Endometrium (tissue), 2 donors: ENCODE measurements around the gene OBSCN.
"Not testable (repeated sequence)": the region's sequence is repeated elsewhere in the genome, so short reads cannot be mapped to it uniquely, and the experiment has no call there.

Experiments
- FAIRE-seq: peaks from 2 replicates; lab custom pipeline; 2012; peaks lifted over from hg19 to GRCh38; lab: Jason Lieb, UNC
- donor health status: control.
- donor health status: control.

OBSCN gene

DNA sequence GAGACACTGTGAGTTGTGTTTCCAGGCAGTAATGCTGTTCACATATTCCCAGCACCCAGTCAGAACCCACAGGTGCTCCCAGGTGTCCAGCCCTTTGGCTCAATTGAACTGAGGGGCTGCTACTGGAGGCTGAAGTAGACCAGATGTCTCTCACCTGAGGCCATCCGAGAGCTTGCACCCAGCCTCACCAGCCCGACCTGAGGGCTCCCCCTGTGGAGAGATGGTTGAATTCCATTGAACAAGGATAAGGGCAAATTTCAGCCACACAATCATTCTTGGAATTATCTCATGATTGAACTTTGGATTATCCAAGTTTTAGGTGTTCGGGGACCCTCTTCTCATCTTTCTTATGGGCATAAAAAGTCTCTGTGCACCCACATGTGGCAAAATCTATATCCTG lies 52.1 kb downstream of the OBSCN start:
- FAIRE-seq, result no peak

DNA sequence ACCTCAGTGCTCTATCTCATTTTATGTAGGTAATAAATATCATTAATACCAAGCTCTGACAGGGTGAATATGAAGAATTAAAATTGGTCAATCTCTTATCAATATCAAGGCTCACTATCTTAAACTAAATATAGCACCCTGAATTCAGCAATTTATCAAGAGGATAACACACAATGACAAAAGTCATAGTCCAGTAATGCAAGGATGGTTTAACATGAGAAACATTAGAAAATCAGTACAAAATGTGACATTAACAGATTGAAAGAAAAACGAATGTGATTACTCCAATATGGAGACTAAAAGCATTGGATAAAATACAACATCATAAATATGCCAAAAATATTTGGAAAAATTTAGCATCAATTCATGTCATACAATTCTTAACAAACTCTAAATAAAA lies 53.9 kb downstream of the OBSCN start:
- no peak for FAIRE-seq

DNA sequence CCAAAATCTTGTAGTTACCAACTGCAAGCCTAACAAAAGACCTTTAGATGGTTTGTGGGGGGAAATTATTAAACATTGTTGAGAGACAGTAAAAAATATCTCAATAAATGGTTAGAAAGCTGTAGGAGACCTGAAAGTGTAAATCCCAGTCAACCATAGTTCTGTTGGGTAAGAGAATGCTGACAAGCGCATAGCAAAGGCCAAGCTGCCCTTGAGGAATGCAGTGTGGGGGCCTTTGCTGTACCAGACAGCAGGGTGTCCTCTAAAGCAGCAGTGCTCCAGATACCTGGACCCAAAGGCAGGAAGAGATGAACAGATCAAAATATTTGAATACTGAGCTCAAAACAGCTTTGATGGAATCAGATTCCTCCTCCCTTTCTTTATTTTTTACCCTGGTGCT lies 54.6 kb downstream of the OBSCN start:
- FAIRE-seq, result no peak

DNA sequence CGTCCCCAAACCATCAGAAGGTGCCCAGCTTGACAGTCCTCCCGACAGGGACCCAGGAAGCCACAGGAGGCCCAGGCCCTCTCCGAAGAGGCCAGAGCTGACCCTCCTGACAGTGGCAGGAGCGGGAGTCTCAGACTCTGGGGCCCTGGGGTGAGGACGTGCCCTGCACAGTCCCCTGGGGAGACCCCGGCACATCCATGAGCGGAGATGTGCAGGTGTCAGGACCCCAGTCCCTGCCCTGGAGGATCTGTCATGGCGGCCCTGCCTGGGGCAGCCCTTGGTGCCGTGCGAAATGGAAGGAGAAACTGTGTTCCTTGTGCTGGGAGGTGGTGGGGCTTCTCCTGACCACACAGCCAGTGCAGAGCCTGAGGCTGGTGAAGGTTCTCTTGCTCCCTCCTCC lies 55.8 kb downstream of the OBSCN start:
- FAIRE-seq, result no peak

DNA sequence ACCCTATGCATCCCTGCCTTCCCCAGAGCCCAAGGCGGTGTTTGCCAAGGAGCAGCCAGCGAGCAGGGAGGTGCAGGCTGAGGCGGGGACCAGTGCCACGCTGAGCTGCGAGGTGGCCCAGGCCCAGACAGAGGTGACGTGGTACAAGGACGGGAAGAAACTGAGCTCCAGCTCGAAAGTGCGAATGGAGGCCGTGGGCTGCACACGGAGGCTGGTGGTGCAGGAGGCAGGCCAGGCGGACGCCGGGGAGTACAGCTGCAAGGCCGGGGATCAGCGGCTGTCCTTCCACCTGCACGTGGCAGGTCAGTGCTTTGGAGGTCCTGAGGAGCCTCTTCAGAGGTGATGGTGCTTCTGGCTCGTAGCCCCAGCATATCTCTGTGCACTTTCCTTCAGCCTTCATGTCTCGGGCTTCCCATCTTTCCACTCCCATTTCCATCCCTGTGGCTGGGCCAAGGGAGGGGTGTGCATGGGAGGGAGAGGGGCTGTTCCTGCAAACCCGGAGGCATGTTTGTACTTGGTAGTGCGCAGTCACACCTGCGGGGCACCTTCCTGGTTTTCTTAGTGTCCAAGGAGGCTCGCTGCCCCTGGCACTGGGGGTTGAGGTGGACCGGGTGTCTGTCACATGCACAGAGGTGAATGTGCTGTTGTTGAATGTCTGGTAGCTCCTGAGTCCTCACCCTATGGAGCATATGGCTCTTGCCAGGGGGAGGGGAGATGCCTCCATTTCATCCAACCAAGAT lies 56.4 kb downstream of the OBSCN start:
- FAIRE-seq, result no peak

DNA sequence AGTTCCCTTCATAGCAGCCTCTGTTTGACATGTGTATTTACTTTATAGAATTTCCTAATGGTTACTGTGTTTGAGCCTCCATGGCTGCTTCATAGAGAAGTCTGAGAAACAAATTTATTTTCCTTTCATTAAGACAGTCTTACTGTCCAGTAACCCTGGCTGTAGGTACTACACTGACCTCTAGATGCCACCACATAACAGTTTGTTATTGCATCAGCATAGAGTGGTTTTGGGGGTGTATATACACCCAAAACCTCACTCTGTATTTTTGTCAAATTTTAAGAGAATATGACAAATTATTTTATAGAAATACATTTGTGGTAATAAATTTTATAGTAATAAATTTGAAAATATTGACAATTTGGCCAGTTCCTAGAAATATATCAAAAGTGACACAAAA lies 57.3 kb downstream of the OBSCN start:
- no peak for FAIRE-seq

DNA sequence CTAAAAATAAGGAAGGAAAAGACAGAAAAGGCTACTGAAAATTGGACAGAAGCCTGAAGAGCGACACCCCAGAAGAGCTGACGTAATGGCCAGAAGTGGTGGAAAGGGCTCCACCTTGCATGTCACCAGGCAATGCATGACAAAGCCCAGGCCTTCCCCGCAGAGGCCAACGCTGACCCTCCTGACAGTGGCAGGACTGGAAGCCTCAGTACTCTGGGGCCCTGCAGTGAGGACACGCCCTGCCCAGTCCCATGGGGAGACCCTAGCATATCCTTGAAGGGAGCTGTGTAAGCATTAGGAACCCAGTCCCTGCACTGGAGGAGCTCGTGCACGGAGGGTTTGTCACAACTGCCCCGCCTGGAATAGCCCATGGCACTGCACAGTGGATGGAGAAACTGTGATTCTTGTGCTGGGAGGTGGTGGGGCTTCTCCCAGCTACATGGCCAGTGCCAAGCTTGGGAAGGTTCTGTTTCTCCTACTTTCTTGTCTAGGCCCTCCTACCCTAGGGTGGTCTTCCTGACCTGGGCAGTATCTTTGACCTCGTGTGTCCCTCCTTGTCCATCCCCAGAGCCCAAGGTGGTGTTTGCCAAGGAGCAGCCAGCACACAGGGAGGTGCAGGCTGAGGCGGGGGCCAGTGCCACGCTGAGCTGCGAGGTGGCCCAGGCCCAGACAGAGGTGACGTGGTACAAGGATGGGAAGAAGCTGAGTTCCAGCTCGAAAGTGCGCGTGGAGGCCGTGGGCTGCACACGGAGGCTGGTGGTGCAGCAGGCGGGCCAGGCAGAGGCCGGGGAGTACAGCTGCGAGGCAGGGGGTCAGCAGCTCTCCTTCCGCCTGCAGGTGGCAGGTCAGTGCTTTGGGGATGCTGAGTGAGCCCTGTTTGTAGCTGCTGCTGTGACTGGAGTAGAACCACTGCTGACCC lies 60.4 kb downstream of the OBSCN start:
- no peak for FAIRE-seq

DNA sequence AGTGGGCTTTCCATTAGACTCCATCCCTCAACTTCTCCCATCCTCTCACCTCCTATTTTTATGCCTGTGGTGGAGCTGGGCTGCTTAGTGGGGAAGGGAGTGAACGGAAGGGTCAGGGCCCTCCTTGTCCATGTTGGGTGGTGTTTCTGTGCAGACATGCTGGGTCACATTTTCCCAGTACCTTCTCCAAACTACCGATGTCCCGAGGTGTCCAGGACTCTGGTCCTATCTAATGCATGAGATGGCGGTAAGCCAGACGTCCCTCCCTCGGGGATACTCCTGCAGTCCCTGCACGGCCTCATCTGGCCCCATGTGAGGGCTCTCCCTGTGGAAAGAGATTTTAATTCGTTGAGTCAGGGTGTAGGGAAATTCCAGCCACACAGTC lies 61.0 kb downstream of the OBSCN start:
- FAIRE-seq, result no peak

DNA sequence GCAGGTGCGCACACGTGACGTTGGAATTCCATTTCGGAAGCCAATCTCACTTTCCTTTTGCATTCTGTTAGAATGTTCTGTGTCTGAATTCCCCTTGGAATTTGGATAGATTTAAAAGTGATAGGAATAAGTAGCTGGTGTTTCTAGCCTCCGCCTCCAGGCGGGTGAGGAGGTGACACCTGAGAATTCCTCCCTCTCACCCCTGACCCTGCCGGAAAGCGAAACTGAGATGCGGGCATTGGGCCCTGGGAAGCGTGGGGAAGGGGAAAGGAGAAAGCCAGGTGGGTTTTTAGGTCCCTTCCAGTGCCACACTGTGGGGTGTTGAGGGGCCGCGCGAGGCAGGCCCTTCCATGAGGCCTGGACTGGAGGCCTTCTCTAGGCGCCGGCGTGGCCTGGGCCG lies 61.6 kb downstream of the OBSCN start:
- FAIRE-seq, result not testable (repeated sequence)

DNA sequence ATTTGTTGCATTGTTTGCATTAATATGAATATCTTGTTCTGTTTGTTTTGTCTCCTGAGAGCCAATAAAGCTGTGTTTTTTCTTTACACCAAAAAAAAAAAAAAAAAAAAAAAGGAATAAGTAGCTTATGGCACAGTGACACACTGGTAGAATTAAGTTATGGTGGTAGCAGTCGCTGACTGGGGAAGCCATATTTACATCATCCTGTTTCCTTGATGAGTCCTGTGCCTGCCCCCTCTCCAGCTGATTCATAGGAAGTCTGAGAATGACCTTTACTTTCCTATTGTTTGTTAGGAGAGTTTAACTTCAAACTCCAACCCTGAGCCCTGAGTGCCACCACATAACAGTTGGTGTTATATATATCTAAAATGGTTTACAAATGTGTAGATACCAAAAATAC lies 62.2 kb downstream of the OBSCN start:
- no peak for FAIRE-seq

DNA sequence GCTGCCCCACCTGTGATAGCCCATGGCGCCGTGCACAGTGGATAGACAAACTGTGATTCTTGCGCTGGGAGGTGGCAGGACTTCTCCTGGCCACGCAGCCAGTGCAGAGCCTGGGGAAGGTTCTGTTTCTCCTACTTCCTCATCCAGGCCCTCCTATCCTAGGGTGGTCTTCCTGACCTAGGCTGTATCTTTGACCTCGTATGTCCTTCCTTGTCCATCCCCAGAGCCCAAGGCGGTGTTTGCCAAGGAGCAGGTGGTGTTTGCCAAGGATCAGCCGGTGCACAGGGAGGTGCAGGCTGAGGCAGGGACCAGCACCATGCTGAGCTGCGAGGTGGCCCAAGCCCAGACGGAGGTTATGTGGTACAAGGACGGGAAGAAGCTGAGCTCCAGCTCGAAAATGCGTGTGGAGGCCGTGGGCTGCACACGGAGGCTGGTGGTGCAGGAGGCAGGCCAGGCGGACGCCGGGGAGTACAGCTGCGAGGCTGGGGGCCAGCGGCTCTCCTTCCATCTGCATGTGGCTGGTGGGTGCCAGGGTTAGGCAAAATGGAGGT lies 63.9 kb downstream of the OBSCN start:
- no peak for FAIRE-seq

DNA sequence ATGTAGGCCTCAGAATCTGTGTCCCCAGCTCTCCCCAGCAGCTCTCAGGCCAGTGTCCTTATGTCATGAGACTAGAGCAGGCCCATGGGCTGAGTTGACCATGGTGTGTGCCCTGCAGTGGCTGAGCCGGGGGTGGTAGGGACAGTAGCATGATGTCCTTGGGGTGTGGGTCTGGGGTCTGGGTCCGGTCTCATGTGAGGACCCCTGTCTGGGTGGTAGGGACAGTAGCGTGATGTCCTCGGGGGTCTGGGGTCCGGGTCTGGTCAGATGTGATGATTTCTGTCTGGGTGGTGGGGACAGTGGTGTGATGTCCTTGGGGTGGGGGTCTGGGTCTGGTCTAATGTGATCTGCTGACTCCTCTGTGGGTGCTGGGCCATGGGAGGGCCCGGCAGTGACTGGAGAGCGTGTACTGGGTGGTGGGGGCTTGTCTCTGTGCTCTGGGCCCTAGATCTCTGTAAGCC lies 64.5 kb downstream of the OBSCN start:
- FAIRE-seq, result no peak

DNA sequence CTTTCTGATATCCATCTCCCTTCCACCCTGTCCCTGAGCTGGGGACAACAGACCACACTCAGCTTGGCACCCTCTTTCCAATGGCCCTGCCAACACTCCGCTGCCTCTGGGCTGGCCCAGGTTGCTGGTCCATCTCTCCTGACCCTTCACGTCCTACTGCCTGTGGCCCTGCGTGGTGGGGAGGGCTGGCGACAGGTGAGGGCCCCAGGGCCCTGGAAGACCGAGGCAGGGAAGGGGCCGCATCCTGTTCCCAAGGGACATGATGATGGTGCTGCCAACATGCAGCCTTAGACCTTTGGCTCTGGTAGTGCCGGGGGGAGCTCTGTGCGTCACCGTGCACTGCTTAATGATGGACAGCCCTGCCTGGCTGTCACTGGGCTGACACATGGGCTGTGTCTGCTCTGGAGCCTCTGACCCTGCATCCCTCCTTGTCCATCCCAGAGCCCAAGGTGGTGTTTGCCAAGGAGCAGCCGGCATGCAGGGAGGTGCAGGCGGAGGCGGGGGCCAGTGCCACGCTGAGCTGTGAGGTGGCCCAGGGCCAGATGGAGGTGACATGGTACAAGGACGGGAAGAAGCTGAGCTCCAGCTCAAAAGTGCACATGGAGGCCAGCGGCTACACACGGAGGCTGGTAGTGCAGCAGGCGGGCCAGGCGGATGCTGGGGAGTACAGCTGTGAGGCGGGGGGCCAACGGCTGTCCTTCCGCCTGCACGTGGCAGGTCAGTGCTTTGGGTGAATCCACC lies 65.2 kb downstream of the OBSCN start:
- FAIRE-seq, result no peak

DNA sequence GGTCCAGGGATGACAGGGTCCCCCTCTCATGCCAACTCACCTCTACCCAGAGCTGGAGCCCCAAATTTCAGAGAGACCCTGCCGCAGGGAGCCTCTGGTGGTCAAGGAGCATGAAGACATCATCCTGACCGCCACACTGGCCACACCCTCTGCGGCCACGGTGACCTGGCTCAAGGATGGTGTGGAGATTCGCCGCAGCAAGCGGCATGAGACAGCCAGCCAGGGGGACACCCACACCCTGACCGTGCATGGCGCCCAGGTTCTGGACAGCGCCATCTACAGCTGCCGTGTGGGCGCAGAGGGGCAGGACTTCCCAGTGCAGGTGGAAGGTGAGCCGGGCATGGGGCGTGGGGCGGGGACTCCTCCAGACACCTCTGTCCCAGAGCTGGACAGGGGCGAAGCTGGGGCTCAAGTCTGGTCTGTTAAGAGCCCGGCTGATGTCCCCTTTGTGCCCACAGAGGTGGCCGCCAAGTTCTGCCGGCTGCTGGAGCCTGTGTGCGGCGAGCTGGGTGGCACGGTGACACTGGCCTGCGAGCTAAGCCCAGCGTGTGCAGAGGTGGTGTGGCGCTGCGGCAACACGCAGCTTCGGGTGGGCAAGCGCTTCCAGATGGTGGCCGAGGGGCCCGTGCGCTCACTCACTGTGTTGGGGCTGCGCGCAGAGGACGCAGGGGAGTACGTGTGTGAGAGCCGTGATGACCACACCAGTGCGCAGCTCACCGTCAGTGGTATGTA lies 66.0 kb downstream of the OBSCN start:
- FAIRE-seq, result no peak

DNA sequence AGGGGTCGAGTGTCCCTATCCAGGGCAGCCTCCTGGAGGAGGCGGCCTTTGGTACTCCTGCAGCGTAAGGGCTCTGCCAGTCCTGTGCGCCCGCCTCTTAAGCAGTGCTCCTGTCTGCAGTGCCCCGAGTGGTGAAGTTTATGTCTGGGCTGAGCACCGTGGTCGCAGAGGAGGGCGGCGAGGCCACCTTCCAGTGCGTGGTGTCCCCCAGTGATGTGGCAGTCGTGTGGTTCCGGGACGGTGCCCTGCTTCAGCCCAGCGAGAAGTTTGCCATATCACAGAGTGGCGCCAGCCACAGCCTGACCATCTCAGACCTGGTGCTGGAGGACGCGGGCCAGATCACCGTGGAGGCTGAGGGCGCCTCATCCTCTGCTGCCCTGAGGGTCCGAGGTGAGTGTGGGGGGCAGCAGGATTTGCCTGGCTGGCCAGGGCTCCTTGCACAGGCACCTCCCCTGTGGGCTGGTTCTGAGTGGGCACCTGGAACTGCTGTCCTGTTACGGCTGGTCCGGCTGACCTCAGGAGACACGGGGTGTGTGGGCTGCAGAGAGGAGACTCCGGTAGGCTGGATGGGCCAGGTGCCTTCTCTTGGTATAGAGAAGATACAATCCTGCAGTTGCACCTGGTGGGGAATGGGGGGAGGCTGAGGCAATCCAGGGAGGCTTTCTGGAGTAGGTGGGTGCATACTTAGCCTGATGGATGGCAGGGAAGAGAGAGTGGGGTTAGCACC lies 66.8 kb downstream of the OBSCN start:
- FAIRE-seq, result no peak

DNA sequence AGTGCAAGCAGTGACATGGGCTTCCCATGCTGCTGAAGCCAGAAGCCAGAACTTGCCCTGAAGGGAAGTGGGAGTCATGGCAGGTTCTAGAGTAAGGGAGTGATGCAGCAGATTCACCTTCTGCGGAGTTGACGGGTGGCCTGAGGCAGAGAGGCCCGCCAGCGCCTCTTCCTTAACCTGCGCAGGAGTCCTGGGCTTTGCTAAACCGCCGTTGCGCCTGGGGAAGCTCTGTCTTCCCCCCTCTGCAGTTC lies 67.3 kb downstream of the OBSCN start:
- FAIRE-seq, result no peak

DNA sequence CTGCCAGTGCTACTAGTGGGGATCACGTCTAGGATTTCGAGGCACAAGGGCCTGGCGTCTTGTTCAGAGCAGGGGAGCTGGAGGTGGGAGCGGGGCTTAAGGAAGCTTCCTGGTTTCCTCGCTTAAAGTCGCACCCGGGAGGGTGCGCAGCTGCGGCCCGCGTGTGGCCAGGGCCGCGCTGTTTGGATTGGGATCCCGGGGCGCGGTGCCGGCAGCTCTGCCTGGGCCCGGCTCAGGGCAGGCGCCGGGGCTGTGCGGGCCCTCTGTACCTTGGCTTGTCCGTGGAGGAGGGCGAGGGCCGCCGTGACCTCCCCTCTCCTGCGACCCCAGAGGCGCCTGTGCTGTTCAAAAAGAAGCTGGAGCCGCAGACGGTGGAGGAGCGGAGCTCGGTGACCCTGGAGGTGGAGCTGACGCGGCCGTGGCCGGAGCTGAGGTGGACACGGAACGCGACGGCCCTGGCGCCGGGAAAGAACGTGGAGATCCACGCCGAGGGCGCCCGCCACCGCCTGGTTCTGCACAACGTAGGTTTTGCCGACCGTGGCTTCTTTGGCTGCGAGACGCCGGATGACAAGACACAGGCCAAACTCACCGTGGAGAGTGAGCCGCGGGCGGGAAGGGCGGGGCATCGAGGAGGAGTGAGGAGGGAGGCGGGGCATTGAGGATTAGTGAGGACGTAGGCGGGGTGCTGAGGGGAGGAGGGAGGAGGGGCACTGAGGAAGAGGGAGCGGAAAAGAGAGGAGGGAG lies 67.8 kb downstream of the OBSCN start:
- FAIRE-seq, result no peak

DNA sequence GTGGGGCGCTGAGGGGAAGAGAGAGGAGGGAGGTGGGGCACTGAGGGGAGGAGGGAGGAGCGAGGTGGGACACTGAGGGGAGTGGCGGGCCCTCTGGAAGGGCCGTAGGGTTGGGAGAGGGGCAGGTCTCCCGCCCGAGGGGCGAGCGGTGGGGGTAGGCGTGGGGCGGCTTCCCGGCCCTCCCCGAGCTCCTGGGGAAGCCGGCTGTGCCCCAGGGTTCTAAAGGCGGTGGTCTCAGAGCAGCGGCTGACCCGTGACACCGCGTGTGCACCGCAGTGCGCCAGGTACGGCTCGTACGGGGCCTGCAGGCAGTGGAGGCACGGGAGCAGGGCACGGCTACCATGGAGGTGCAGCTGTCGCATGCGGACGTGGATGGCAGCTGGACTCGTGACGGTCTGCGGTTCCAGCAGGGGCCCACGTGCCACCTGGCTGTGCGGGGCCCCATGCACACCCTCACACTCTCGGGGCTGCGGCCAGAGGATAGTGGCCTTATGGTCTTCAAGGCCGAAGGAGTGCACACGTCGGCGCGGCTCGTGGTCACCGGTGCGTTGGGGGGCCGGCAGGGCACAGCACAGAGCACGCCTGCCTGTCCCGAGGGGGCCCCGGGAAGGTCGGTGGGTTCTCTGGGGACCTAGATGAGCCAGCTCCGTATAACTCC lies 68.5 kb downstream of the OBSCN start:
- FAIRE-seq, result no peak

DNA sequence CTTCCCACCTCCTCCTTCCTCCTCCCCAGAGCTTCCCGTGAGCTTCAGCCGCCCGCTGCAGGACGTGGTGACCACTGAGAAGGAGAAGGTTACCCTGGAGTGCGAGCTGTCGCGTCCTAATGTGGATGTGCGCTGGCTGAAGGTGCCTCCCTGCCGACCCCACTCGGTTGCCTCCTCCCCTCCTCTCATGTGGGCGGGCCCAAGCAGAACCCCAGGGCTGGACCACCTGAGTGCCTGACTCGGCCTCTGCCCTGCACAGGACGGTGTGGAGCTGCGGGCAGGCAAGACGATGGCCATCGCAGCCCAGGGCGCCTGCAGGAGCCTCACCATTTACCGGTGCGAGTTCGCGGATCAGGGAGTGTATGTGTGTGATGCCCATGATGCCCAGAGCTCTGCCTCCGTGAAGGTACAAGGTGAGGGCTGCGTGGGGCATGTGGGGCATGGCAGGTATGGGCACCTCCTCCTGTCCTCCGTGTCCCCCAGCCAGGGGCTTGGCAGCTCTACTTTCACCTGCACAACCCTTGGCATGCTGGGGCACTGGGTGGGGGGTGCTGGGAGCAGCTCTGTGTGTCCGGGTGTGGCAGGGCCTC lies 69.2 kb downstream of the OBSCN start:
- FAIRE-seq, result no peak
